Measurements from ENCODE around the gene PRKCG. TPM values are rescaled to one million over a fixed set of nuclear protein-coding genes. Genes with fewer than 3 reads are reported as not detected.
A peak's percentile ranks its signal among the peaks of the same experiment; 100 is the strongest.

Gene PRKCG
- total RNA-seq, 1 experiment from 2014 or later = 0.84 TPM

DNA sequence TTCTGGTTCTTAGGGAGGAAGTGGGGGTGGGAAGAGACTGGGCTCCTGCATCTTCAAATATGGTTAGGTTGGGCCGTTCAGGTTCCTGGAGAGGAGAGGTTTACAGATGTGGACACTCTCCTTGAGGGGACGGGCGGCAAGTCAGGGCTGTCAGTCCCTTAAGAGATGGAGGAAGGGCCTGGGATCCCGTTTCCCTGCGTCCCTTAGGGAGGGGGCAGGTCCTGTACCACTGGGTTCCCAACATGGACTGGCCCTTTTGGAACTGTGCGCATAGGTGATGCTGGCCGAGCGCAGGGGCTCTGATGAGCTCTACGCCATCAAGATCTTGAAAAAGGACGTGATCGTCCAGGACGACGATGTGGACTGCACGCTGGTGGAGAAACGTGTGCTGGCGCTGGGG, 16.2 kb downstream of the PRKCG start:
- BruUV-seq (replicated peaks) = no TSS peak
- Histone ChIP-seq H3K9me3 (ENCODE audit: low read depth, low read length, poor library complexity, severe bottlenecking) (no peaks in the 10 kb centered on the region), H3K27me3 (replicated peaks; ENCODE audit: insufficient read depth, low read depth, low read length, poor library complexity) (peaks cover 7% of the 10 kb centered on the region), H3K27ac (ENCODE audit: low read depth, low read length, poor library complexity, severe bottlenecking) (no peak overlapping the region), H3K36me3 (ENCODE audit: insufficient read depth, low read length, poor library complexity, severe bottlenecking) (no peaks in the 10 kb centered on the region), H3K4me3 (ENCODE audit: low read depth, low read length, poor library complexity, severe bottlenecking) (no peak overlapping the region), H3K4me1 (ENCODE audit: insufficient read depth, low read length, poor library complexity, severe bottlenecking) (peaks cover 8% of the 10 kb centered on the region)
- DNase-seq (ENCODE audit: low spot score) = no peak
- ChIA-PET CTCF (interaction anchor here (0.5 kb wide), 1 partner anchor 127 kb away, joined by 5 read pairs; no protein-coding TSS in a partner anchor), POLR2A (ENCODE audit: low non-redundant PET) (no interaction called here)
- intact Hi-C loops (cut with micrococcal nuclease; ENCODE audit: unreplicated experiment) = no loop called here
- TF ChIP-seq, protein P1, sequence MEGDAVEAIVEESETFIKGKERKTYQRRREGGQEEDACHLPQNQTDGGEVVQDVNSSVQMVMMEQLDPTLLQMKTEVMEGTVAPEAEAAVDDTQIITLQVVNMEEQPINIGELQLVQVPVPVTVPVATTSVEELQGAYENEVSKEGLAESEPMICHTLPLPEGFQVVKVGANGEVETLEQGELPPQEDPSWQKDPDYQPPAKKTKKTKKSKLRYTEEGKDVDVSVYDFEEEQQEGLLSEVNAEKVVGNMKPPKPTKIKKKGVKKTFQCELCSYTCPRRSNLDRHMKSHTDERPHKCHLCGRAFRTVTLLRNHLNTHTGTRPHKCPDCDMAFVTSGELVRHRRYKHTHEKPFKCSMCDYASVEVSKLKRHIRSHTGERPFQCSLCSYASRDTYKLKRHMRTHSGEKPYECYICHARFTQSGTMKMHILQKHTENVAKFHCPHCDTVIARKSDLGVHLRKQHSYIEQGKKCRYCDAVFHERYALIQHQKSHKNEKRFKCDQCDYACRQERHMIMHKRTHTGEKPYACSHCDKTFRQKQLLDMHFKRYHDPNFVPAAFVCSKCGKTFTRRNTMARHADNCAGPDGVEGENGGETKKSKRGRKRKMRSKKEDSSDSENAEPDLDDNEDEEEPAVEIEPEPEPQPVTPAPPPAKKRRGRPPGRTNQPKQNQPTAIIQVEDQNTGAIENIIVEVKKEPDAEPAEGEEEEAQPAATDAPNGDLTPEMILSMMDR (conservative IDR thresholded peaks at IDR 0.05; ENCODE audit: low read depth, low read length) = no peak
- TF ChIP-seq EZH2 (IDR thresholded peaks at IDR 0.05; ENCODE audit: borderline replicate concordance, low read depth, low read length, poor library complexity, severe bottlenecking) = no peak

DNA sequence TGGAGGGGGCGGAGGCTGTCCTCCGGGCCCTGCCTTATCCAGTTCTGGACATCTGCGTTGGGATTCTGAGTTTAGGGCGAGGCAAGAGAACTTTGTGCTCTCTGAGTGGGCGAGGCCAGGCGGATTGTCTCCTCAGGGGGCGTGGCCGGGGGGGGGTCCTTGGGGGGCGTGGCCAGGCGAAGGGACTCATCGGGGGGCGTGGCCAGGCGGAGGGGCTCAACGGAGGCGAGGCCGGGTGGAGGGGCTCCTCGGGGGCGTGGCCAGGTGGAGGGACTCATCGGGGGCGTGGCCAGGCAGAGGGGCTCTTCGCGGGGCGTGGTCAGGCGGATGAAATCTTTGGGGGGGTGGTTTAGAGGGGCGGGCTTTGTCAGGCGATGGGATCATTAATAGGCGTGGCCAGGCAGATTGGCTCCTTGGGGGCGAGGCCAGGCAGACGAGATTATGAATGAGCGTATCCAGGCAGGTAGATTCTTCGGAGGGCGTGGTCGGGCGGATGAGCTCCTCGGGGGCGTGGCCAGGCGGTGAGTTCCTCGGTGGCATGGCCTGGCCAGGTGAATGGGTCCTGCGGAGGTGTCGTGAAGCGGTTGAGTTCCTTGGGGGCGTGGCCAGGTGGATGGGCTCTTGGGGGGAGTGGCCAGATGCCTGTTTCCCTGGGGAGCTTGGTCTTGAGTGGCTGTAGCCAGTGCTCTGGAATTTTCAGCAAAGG, 16.8 kb downstream of the PRKCG start:
- no peak overlapping the region for H3K27ac ChIP-seq (ENCODE audit: low read depth, low read length, poor library complexity, severe bottlenecking)
- intact Hi-C loops (cut with micrococcal nuclease; ENCODE audit: unreplicated experiment) = no loop called here
- BruUV-seq (replicated peaks) = no TSS peak
- H3K9me3 ChIP-seq (ENCODE audit: low read depth, low read length, poor library complexity, severe bottlenecking) = no peaks in the 10 kb centered on the region
- H3K27me3 ChIP-seq (replicated peaks; ENCODE audit: insufficient read depth, low read depth, low read length, poor library complexity) = peaks cover 7% of the 10 kb centered on the region
- CTCF ChIA-PET = no interaction called here
- TF ChIP-seq, protein P1 (conservative IDR thresholded peaks at IDR 0.05; ENCODE audit: low read depth, low read length) = no peak
- TF ChIP-seq EZH2 (IDR thresholded peaks at IDR 0.05; ENCODE audit: borderline replicate concordance, low read depth, low read length, poor library complexity, severe bottlenecking) = no peak
- peak; percentile 78 for DNase-seq (ENCODE audit: low spot score)
- POLR2A ChIA-PET (ENCODE audit: low non-redundant PET) = no interaction called here
- no peaks in the 10 kb centered on the region for H3K36me3 ChIP-seq (ENCODE audit: insufficient read depth, low read length, poor library complexity, severe bottlenecking)
- no peak overlapping the region for H3K4me3 ChIP-seq (ENCODE audit: low read depth, low read length, poor library complexity, severe bottlenecking)
- H3K4me1 ChIP-seq (ENCODE audit: insufficient read depth, low read length, poor library complexity, severe bottlenecking) = peaks cover 8% of the 10 kb centered on the region

DNA sequence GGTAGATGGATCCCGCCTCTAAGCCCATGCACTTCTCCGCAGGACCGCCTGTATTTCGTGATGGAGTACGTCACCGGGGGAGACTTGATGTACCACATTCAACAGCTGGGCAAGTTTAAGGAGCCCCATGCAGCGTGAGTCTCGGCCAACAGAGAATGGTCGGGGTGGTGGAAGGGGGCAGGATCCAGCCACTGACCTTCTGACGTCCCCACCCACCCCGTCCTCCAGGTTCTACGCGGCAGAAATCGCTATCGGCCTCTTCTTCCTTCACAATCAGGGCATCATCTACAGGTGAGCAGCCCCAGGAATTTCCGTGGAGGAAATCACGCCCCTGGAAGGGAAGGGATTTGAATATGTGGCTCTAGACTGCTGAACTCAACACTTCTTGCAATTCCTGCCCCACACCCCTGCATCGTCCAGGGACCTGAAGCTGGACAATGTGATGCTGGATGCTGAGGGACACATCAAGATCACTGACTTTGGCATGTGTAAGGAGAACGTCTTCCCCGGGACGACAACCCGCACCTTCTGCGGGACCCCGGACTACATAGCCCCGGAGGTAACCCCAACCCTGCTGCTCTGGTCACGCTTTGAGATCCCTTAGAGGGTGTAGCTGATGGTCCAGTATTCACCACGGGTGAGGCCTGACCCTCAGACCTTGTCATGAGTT, 18.3 kb downstream of the PRKCG start:
- H3K4me3 ChIP-seq (ENCODE audit: low read depth, low read length, poor library complexity, severe bottlenecking) = no peak overlapping the region
- H3K4me1 ChIP-seq (ENCODE audit: insufficient read depth, low read length, poor library complexity, severe bottlenecking) = peaks cover 8% of the 10 kb centered on the region
- H3K9me3 ChIP-seq (ENCODE audit: low read depth, low read length, poor library complexity, severe bottlenecking) = no peaks in the 10 kb centered on the region
- H3K27me3 ChIP-seq (replicated peaks; ENCODE audit: insufficient read depth, low read depth, low read length, poor library complexity) = peaks cover 13% of the 10 kb centered on the region
- no peaks in the 10 kb centered on the region for H3K36me3 ChIP-seq (ENCODE audit: insufficient read depth, low read length, poor library complexity, severe bottlenecking)
- intact Hi-C loops (cut with micrococcal nuclease; ENCODE audit: unreplicated experiment) = no loop called here
- TF ChIP-seq, protein P1 (conservative IDR thresholded peaks at IDR 0.05; ENCODE audit: low read depth, low read length) = no peak
- no peak for TF ChIP-seq EZH2 (IDR thresholded peaks at IDR 0.05; ENCODE audit: borderline replicate concordance, low read depth, low read length, poor library complexity, severe bottlenecking)
- DNase-seq (ENCODE audit: low spot score) = no peak
- POLR2A ChIA-PET (ENCODE audit: low non-redundant PET) = no interaction called here
- BruUV-seq (replicated peaks) = no TSS peak
- no peak overlapping the region for H3K27ac ChIP-seq (ENCODE audit: low read depth, low read length, poor library complexity, severe bottlenecking)
- CTCF ChIA-PET = no interaction called here
